ENCODE results near the gene PHACTR3.

The PHACTR3 gene

GRCh38 chr20:59895908-59896307 is 291.6 kb downstream of the PHACTR3 start:
- no peak for DNase-seq (ENCODE audit: extremely low read depth in 1 of 2, low read depth in 1 of 2)
